Measurements from ENCODE around the gene RTN4RL1. TPM values are rescaled to one million over a fixed set of nuclear protein-coding genes. Genes with fewer than 3 reads are reported as not detected.

Gene RTN4RL1
- total and polyA plus RNA-seq, 2 of the 13 experiments (the other 11 are each of a cell fraction or from before 2014, with no cell fraction given), result 0.01 TPM; not detected in 1

DNA sequence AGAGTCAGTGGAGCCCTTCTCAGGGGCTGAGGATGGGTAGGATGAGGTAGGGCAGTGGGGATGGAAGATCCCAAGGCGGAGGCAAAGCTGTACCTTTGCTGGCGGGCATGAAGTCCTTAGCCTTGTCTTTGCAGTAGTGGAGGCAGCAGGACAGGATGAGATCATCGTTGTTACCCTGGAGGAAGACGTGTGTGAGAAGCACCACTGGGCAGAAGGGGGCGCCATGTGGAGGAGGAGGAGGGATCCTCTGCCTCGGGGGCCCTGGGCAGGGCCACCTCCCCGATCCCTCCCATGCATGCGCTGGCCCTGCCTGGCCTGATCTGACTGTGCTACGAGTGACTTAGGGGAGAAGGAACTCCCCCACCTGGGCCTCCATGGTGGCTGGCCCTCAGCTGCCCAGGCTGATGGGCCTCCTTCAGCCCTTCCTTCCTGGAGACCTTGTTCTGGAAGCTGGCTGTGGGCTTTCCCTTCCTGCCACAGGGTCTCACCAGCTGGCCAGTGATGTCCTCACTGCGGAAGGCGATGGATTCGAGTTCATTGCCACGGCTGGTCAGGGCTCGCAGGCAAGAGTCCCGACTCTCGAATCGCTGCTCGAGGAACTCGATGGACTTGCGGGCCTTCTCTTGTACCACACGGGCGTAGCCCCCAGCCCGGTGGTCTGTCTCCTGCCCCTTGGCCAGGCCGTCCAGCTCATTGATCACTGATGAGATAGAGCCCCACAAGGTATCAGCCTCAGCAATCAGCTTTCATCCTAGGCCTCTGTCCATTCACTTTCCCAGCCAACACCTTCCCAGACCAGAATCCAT, 40.0 kb upstream of the RTN4RL1 start (continued):
- TF ChIP-seq, protein P1, sequence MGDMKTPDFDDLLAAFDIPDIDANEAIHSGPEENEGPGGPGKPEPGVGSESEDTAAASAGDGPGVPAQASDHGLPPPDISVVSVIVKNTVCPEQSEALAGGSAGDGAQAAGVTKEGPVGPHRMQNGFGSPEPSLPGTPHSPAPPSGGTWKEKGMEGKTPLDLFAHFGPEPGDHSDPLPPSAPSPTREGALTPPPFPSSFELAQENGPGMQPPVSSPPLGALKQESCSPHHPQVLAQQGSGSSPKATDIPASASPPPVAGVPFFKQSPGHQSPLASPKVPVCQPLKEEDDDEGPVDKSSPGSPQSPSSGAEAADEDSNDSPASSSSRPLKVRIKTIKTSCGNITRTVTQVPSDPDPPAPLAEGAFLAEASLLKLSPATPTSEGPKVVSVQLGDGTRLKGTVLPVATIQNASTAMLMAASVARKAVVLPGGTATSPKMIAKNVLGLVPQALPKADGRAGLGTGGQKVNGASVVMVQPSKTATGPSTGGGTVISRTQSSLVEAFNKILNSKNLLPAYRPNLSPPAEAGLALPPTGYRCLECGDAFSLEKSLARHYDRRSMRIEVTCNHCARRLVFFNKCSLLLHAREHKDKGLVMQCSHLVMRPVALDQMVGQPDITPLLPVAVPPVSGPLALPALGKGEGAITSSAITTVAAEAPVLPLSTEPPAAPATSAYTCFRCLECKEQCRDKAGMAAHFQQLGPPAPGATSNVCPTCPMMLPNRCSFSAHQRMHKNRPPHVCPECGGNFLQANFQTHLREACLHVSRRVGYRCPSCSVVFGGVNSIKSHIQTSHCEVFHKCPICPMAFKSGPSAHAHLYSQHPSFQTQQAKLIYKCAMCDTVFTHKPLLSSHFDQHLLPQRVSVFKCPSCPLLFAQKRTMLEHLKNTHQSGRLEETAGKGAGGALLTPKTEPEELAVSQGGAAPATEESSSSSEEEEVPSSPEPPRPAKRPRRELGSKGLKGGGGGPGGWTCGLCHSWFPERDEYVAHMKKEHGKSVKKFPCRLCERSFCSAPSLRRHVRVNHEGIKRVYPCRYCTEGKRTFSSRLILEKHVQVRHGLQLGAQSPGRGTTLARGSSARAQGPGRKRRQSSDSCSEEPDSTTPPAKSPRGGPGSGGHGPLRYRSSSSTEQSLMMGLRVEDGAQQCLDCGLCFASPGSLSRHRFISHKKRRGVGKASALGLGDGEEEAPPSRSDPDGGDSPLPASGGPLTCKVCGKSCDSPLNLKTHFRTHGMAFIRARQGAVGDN (CRISPR knock-in tag; IDR thresholded peaks at IDR 0.05), result peak; percentile 25; the same call in 1 of the 2 replicates
- no peak for TF ChIP-seq SMYD3 (CRISPR knock-in tag; IDR thresholded peaks at IDR 0.05)
- TF ChIP-seq ZNF879 (CRISPR knock-in tag; IDR thresholded peaks at IDR 0.05), result no peak
- 0 out of 2 replicates have a peak, but pooled peaks have one; percentile 5 for TF ChIP-seq REL (CRISPR knock-in tag; conservative IDR thresholded peaks at IDR 0.05)
- TF ChIP-seq TOPORS (CRISPR knock-in tag; IDR thresholded peaks at IDR 0.05), result no peak
- no peak for TF ChIP-seq ZNF703 (CRISPR knock-in tag; IDR thresholded peaks at IDR 0.05; ENCODE audit: borderline replicate concordance)
- no peak for TF ChIP-seq ETV5 (CRISPR knock-in tag; IDR thresholded peaks at IDR 0.05; ENCODE audit: borderline replicate concordance)

- H3K27me3 ChIP-seq (ENCODE audit: control insufficient read depth in 1 of 2, insufficient read depth in 2 of 2, low read length in 2 of 2), result no peaks in the 10 kb centered on the region
- intact Hi-C loops (cut with micrococcal nuclease; ENCODE audit: unreplicated experiment) (no loop called here), in situ Hi-C loops (cut with HindIII; ENCODE audit: extremely low pct_ligation_motif_present, low pct_unique_long_range_greater_than_20kb) (no loop called here)
- H3K79me2 ChIP-seq (ENCODE audit: insufficient read depth, low read length), result no peaks in the 10 kb centered on the region
- ChIA-PET POLR2A (no interaction called here), CTCF (ENCODE audit: low intra/inter-chr PET ratio, low total read pairs) (no interaction called here)
- TF ChIP-seq NFIB (CRISPR knock-in tag; IDR thresholded peaks at IDR 0.05; ENCODE audit: borderline replicate concordance) (no peak), MNT (IDR thresholded peaks at IDR 0.05) (no peak), MYC (CRISPR knock-in tag; IDR thresholded peaks at IDR 0.05; ENCODE audit: borderline replicate concordance) (0 out of 2 replicates have a peak, but pooled peaks have one; percentile 10)
- ATAC-seq (no peak), FAIRE-seq (no peak), DNase-seq (ENCODE audit: low spot score) (no peak)
- H2AFZ ChIP-seq (ENCODE audit: low read length), result no peak overlapping the region
- 100% methylated on average over 6 of the region's 6 CpGs for WGBS (ENCODE audit: low lambda C conversion rate)
- H4K20me1 ChIP-seq (ENCODE audit: insufficient read depth, low read length), result no peaks in the 10 kb centered on the region
- H3K9me3 ChIP-seq (ENCODE audit: low read length), result no peaks in the 10 kb centered on the region
- H3K27ac ChIP-seq (ENCODE audit: extremely low read length, insufficient read depth, low read length), result no peak overlapping the region
- no peak overlapping the region for H3K4me2 ChIP-seq (ENCODE audit: low read depth, low read length)
- BruUV-seq (replicated peaks), result no TSS peak
- H3K9ac ChIP-seq (ENCODE audit: insufficient read depth, low read depth, low read length), result no peak overlapping the region
- no peak overlapping the region for H3K4me3 ChIP-seq (replicated peaks in 1 of 3; ENCODE audit: insufficient read depth in 1 of 3, low read depth in 2 of 3, low read length in 3 of 3)
- peaks cover 14 to 25% of the 10 kb centered on the region in 2 experiments for H3K36me3 ChIP-seq (replicated peaks in 1 of 2; ENCODE audit: control insufficient read depth in 1 of 2, insufficient read depth in 2 of 2, low read length in 2 of 2)
- H3K4me1 ChIP-seq (ENCODE audit: insufficient read depth, low read length), result peaks cover 38% of the 10 kb centered on the region
Observed at GRCh38 chr17:2064520-2064971, 39.4 kb upstream of the RTN4RL1 start.

Data from HepG2 (cell line).